ENCODE data around the gene FAXC. TPM values are rescaled to one million over a fixed set of nuclear protein-coding genes. Genes with fewer than 3 reads are reported as not detected.

Gene FAXC
- polyA plus RNA-seq, 1 of the 3 experiments (the other 2 are of a cell fraction): 9.0 TPM

- TF ChIP-seq MEF2A (IDR thresholded peaks at IDR 0.05; ENCODE audit: borderline replicate concordance, low read depth) (no peak), GABPA (IDR thresholded peaks at IDR 0.05; ENCODE audit: low read depth) (no peak)
- no peaks in the 10 kb centered on the region for H4K20me1 ChIP-seq (ENCODE audit: insufficient read depth)
- H3K36me3 ChIP-seq (replicated peaks in 1 of 2; ENCODE audit: control insufficient read depth in 1 of 2, insufficient read depth in 2 of 2, low read length in 1 of 2): peaks cover 0 to 19% of the 10 kb centered on the region in 2 experiments
- no peak overlapping the region for H3K4me3 ChIP-seq (ENCODE audit: low read depth in 2 of 2, low read length in 1 of 2)
- no peak overlapping the region for H3K9ac ChIP-seq
- no peaks in the 10 kb centered on the region for H3F3A ChIP-seq (replicated peaks; ENCODE audit: insufficient read depth)
- H3K27me3 ChIP-seq (ENCODE audit: insufficient read depth): no peaks in the 10 kb centered on the region
- WGBS (ENCODE audit: low lambda C conversion rate): 96% methylated on average over 6 of the region's 6 CpGs
- no peak overlapping the region for H3K27ac ChIP-seq (ENCODE audit: low read depth in 2 of 2, low read length in 1 of 2)
- no peak overlapping the region for H2AFZ ChIP-seq (ENCODE audit: low read depth)
- ChIA-PET CTCF (interaction anchor here (1.4 kb wide), 1 partner anchor 92 kb away, joined by 3 read pairs; the partner anchor contains the start of gene PNISR), POLR2A (no interaction called here)
- no peaks in the 10 kb centered on the region for H3K9me2 ChIP-seq
- peaks cover 0 to 3% of the 10 kb centered on the region in 2 experiments; a peak in 2 of 4 replicates for H3K4me1 ChIP-seq (ENCODE audit: control insufficient read depth in 1 of 2, insufficient read depth in 2 of 2, low read depth in 1 of 2, low read length in 1 of 2)
- no peak for DNase-seq
- no peaks in the 10 kb centered on the region; the same call in 1 of the 2 replicates for H3K79me2 ChIP-seq (ENCODE audit: insufficient read depth)
- H3K4me2 ChIP-seq: no peak overlapping the region
- no peaks in the 10 kb centered on the region for H3K9me3 ChIP-seq
Measured at GRCh38 chr6:99333068-99333467, 16.4 kb downstream of the FAXC start.

DNA sequence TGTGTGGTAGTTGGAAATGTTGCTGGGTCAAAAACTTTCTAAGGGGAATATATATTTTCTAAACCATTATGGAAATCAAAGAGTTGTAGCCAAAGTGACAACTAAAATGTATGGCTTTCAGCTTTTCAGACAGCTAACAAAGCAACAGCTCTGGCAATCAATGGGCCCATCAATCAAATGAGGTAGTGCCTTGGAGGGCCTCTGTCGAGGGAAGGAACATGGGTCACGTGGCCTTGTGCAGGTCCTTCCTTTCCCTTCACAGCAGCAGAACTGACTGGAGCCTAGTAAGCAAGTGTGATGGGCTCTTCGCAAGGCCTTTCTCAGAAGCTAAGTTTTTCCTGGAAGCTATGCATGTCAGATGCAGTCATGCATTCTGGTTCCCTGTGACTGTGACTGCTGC lies 17.9 kb downstream of the FAXC start:
- ChIA-PET CTCF (interaction anchor here (0.8 to 3.0 kb wide), 10 partner anchors 11 to 414 kb away, joined by 3 to 28 read pairs (median 13); partner anchors contain the start of genes COQ3, FAXC and PNISR), POLR2A (interaction anchor here (1.6 to 2.5 kb wide), 2 partner anchors 18 to 64 kb away, joined by 5 to 9 read pairs; partner anchors contain the start of gene FAXC)
- H3K79me2 ChIP-seq (ENCODE audit: insufficient read depth): no peaks in the 10 kb centered on the region; the same call in 1 of the 2 replicates
- no peaks in the 10 kb centered on the region for H3K9me2 ChIP-seq
- H3K4me1 ChIP-seq (ENCODE audit: control insufficient read depth in 1 of 2, insufficient read depth in 2 of 2, low read depth in 1 of 2, low read length in 1 of 2): peaks cover 0 to 3% of the 10 kb centered on the region in 2 experiments; a peak in 2 of 4 replicates
- H3K27ac ChIP-seq (ENCODE audit: low read depth in 2 of 2, low read length in 1 of 2): no peak overlapping the region
- no peak overlapping the region for H3K4me2 ChIP-seq
- no peak for DNase-seq
- H3K36me3 ChIP-seq (replicated peaks in 1 of 2; ENCODE audit: control insufficient read depth in 1 of 2, insufficient read depth in 2 of 2, low read length in 1 of 2): peaks cover 0 to 24% of the 10 kb centered on the region in 2 experiments
- no peak overlapping the region for H3K9ac ChIP-seq
- no peaks in the 10 kb centered on the region for H3K9me3 ChIP-seq
- no peaks in the 10 kb centered on the region for H4K20me1 ChIP-seq (ENCODE audit: insufficient read depth)
- no peaks in the 10 kb centered on the region for H3F3A ChIP-seq (replicated peaks; ENCODE audit: insufficient read depth)
- H2AFZ ChIP-seq (ENCODE audit: low read depth): no peak overlapping the region
- H3K4me3 ChIP-seq (ENCODE audit: low read depth in 2 of 2, low read length in 1 of 2): no peak overlapping the region
- TF ChIP-seq RAD21 (IDR thresholded peaks at IDR 0.05; ENCODE audit: low read length) (no peak), EP300 (IDR thresholded peaks at IDR 0.05; ENCODE audit: borderline replicate concordance in 1 of 2, low read depth in 1 of 2, low read length in 1 of 2) (no peak), MEF2A (IDR thresholded peaks at IDR 0.05; ENCODE audit: borderline replicate concordance, low read depth) (no peak), NRF1 (IDR thresholded peaks at IDR 0.05; ENCODE audit: low read depth, low read length) (no peak), FOXM1 (IDR thresholded peaks at IDR 0.05; ENCODE audit: low read depth) (no peak), IRF3 (IDR thresholded peaks at IDR 0.05; ENCODE audit: low read depth, low read length) (no peak), RXRA (IDR thresholded peaks at IDR 0.05; ENCODE audit: borderline replicate concordance, low read depth) (no peak)
- no peaks in the 10 kb centered on the region for H3K27me3 ChIP-seq (ENCODE audit: insufficient read depth)
- WGBS (ENCODE audit: low lambda C conversion rate): 90% methylated on average over 3 of the region's 3 CpGs

DNA sequence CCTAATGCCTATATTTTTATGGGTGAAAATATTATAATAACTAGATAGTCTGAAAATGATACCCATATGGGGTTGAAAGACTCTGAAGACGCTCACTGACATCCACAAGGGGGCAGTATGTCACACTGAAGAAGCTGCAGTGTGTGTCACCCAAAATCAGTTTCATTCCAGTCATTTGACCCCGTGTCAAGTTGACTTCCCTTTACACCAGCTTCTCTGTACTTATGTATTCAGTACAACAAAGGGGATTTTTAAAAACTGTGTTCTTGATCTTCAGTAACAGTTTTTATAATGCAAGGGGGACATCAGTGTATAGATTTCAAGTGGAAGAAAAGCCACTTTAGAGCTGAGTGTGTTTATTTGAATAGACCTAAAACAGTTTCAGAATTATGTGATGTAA lies 19.3 kb downstream of the FAXC start:
- WGBS (ENCODE audit: low lambda C conversion rate): 3% methylated on average over 2 of the region's 2 CpGs
- Histone ChIP-seq H3K4me3 (ENCODE audit: low read depth in 2 of 2, low read length in 1 of 2) (no peak overlapping the region), H4K20me1 (ENCODE audit: insufficient read depth) (no peaks in the 10 kb centered on the region), H3K27me3 (ENCODE audit: insufficient read depth) (no peaks in the 10 kb centered on the region), H3K79me2 (ENCODE audit: insufficient read depth) (no peaks in the 10 kb centered on the region), H3K27ac (ENCODE audit: low read depth in 2 of 2, low read length in 1 of 2) (peak overlapping the region in 1 of 2 experiments; percentile 47; a peak in 1 of 4 replicates), H3K36me3 (replicated peaks in 1 of 2; ENCODE audit: control insufficient read depth in 1 of 2, insufficient read depth in 2 of 2, low read length in 1 of 2) (peaks cover 0 to 30% of the 10 kb centered on the region in 2 experiments), H3F3A (replicated peaks; ENCODE audit: insufficient read depth) (no peaks in the 10 kb centered on the region), H3K4me2 (no peak overlapping the region), H3K4me1 (ENCODE audit: control insufficient read depth in 1 of 2, insufficient read depth in 2 of 2, low read depth in 1 of 2, low read length in 1 of 2) (peaks cover 0 to 3% of the 10 kb centered on the region in 2 experiments; a peak in 2 of 4 replicates), H3K9me2 (no peaks in the 10 kb centered on the region), H2AFZ (ENCODE audit: low read depth) (peak overlapping the region; percentile 42), H3K9ac (no peak overlapping the region), H3K9me3 (no peaks in the 10 kb centered on the region)
- ChIA-PET CTCF (interaction anchor here (0.6 to 3.0 kb wide), 44 partner anchors 8 to 479 kb away, joined by 3 to 28 read pairs (median 5); partner anchors contain the start of genes COQ3, FAXC and PNISR), POLR2A (interaction anchor here (0.6 to 2.5 kb wide), 4 partner anchors 19 to 96 kb away, joined by 3 to 9 read pairs (median 6); partner anchors contain the start of genes FAXC and PNISR)
- DNase-seq: peak; percentile 63
- no peak for TF ChIP-seq NFIC (IDR thresholded peaks at IDR 0.05; ENCODE audit: borderline replicate concordance)
- TF ChIP-seq MEF2A (IDR thresholded peaks at IDR 0.05; ENCODE audit: borderline replicate concordance, low read depth): no peak
- TF ChIP-seq JUND (IDR thresholded peaks at IDR 0.05): no peak
- TF ChIP-seq RXRA (IDR thresholded peaks at IDR 0.05; ENCODE audit: borderline replicate concordance, low read depth): no peak
- TF ChIP-seq, protein P1, sequence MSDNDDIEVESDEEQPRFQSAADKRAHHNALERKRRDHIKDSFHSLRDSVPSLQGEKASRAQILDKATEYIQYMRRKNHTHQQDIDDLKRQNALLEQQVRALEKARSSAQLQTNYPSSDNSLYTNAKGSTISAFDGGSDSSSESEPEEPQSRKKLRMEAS (IDR thresholded peaks at IDR 0.05; ENCODE audit: low read depth): no peak
- TF ChIP-seq, protein P2, sequence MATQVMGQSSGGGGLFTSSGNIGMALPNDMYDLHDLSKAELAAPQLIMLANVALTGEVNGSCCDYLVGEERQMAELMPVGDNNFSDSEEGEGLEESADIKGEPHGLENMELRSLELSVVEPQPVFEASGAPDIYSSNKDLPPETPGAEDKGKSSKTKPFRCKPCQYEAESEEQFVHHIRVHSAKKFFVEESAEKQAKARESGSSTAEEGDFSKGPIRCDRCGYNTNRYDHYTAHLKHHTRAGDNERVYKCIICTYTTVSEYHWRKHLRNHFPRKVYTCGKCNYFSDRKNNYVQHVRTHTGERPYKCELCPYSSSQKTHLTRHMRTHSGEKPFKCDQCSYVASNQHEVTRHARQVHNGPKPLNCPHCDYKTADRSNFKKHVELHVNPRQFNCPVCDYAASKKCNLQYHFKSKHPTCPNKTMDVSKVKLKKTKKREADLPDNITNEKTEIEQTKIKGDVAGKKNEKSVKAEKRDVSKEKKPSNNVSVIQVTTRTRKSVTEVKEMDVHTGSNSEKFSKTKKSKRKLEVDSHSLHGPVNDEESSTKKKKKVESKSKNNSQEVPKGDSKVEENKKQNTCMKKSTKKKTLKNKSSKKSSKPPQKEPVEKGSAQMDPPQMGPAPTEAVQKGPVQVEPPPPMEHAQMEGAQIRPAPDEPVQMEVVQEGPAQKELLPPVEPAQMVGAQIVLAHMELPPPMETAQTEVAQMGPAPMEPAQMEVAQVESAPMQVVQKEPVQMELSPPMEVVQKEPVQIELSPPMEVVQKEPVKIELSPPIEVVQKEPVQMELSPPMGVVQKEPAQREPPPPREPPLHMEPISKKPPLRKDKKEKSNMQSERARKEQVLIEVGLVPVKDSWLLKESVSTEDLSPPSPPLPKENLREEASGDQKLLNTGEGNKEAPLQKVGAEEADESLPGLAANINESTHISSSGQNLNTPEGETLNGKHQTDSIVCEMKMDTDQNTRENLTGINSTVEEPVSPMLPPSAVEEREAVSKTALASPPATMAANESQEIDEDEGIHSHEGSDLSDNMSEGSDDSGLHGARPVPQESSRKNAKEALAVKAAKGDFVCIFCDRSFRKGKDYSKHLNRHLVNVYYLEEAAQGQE (IDR thresholded peaks at IDR 0.05; ENCODE audit: low read depth, low read length): no peak
- no peak for TF ChIP-seq GATA2 (CRISPR knock-in tag; IDR thresholded peaks at IDR 0.05)
- no peak for TF ChIP-seq GABPA (IDR thresholded peaks at IDR 0.05; ENCODE audit: low read depth)
- TF ChIP-seq YY1 (IDR thresholded peaks at IDR 0.05; ENCODE audit: low read depth): no peak
- no peak for TF ChIP-seq USF1 (IDR thresholded peaks at IDR 0.05; ENCODE audit: borderline replicate concordance, low read depth)

Measured in SK-N-SH (cell line).